RKO (cell line): ENCODE data around the gene SKI.

ENCODE experiments used
- DNase-seq: peaks from one replicate; pipeline ENCODE4 v3.0.0-alpha.2; 2016; ENCODE audit warnings: low spot score

SKI gene

DNA sequence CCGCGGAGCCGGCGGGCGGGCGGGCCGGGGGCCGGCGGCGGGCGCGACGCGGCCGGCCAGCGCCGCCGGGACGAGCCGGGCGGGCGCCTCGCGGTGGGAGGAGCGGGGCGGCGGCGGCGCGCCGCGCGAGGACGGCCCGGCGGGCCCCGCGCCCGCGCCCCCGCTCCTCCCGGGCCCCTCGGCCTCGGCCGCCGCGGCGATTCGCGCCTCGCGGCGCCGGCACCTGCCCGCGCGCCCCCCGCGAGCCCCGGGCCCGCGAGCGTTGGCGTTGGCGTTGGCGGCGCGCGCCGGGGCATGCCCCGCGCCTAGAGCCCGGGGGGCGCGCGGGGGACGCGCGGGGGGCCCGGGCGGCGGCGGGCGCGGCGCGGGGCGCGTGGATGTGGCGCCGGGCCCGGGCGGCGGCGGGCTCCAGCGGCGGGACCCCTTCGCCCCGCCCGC lies at the start of gene SKI:
TSS of gene SKI (plus strand) at position 163 of the 438 bp plus-strand sequence. CDS start 448 bp downstream, outside the sequence.
- no peak for DNase-seq

DNA sequence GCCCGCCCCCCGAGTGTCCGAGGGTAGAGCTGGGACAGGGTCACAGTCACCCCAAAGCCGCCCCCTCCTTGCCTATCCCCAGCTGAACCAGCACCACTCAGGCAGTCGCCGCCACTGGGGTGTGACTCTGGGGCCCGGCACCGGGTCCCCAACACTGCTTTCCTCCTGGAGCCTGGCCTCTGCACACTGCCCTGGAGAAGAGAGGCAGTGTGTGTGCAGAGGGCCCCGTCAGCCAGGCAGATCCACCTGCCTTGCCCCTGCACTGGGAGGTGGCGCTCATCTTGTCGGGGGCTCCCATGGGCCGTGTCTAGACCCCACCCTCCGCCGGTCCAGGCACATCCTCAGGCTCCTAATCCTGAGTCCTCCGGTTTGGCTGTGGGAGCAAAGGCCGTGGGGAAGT lies 49.2 kb upstream of the SKI start:
- DNase-seq, result no peak

GRCh38 chr1:2179283-2180013 lies 48.7 kb upstream of the SKI start:
- DNase-seq, result no peak

DNA sequence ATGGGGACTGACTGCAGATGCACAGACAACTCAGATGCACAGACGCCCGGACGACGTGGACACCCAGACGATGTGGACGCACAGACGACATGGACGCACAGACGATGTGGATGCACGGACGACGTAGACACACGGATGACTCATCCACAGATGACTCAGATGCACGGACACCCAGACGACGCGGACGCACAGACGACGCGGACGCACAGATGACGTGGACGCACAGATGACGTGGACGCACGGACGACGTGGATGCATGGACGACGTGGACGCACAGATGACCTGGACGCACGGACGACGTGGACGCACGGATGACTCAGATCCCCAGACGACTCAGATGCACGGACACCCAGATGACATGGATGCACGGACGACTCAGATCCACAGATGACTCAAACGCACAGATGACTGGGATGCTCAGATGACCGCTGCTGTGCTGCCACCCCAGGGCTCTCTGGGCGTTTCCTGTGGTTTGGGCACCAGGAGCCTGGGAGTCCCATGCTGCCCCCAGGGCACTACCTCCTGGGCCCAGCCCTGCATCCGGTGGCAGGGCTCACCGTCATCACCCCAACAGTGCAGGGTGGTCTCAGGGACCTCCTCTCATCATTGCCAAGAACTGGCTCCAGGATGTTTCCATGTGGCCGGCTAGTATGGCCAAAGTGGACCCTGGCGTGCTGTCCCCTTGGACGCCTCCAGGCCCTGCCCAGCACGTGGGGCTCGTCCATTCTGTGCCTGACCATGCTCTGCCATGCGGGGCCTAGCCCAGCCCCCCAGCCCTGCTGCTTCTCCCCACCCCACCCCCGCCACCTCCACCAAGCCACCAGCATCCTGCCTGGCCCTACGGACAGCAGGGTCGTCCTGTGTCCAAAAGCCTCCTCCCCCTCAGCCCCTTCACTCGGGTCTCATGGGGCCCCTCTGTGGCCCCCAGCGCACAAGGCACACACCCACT lies 47.5 kb upstream of the SKI start:
- DNase-seq, result peak; percentile 77

DNA sequence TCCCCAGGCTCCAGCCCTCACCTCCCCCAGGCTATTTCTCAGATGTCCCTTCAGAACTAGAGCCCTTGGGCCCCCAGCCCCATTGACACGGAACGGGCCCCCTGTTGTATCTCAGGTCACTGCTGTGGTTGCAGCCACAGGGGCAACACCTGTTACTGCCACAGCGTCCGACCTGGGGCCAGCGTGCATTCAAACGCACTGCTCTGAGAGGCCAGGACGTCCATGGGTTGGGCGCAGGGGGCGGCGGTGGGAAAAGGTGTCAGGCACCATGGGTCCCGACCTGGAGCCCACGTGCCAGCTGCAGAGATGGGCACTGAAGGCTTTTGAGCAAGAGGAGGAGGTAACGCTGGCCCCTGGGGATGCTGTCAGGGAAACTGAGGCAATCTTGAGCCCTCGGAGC lies 46.8 kb upstream of the SKI start:
- no peak for DNase-seq

- DNase-seq, result no peak
These were observed 46.4 kb upstream of the SKI start for GRCh38 chr1:2181752-2182151.

- no peak for DNase-seq
These were observed 45.7 kb upstream of the SKI start for GRCh38 chr1:2182376-2182775.

- DNase-seq, result no peak
These were observed 44.2 kb upstream of the SKI start for GRCh38 chr1:2183937-2184334.

- DNase-seq, result no peak
These were observed 43.6 kb upstream of the SKI start for GRCh38 chr1:2184531-2184930.

DNA sequence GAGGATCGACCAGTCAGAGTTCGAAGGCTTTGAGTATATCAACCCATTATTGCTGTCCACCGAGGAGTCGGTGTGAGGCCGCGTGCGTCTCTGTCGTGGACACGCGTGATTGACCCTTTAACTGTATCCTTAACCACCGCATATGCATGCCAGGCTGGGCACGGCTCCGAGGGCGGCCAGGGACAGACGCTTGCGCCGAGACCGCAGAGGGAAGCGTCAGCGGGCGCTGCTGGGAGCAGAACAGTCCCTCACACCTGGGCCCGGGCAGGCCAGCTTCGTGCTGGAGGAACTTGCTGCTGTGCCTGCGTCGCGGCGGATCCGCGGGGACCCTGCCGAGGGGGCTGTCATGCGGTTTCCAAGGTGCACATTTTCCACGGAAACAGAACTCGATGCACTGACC lies 43.2 kb upstream of the SKI start:
- DNase-seq, result no peak

- no peak for DNase-seq
These were observed 42.0 kb upstream of the SKI start for GRCh38 chr1:2185880-2186855.

- no peak for DNase-seq
These were observed 41.2 kb upstream of the SKI start for GRCh38 chr1:2186901-2187300.

GRCh38 chr1:2187619-2188018 lies 40.5 kb upstream of the SKI start:
- no peak for DNase-seq

GRCh38 chr1:2188336-2188735 lies 39.8 kb upstream of the SKI start:
- DNase-seq, result no peak

DNA sequence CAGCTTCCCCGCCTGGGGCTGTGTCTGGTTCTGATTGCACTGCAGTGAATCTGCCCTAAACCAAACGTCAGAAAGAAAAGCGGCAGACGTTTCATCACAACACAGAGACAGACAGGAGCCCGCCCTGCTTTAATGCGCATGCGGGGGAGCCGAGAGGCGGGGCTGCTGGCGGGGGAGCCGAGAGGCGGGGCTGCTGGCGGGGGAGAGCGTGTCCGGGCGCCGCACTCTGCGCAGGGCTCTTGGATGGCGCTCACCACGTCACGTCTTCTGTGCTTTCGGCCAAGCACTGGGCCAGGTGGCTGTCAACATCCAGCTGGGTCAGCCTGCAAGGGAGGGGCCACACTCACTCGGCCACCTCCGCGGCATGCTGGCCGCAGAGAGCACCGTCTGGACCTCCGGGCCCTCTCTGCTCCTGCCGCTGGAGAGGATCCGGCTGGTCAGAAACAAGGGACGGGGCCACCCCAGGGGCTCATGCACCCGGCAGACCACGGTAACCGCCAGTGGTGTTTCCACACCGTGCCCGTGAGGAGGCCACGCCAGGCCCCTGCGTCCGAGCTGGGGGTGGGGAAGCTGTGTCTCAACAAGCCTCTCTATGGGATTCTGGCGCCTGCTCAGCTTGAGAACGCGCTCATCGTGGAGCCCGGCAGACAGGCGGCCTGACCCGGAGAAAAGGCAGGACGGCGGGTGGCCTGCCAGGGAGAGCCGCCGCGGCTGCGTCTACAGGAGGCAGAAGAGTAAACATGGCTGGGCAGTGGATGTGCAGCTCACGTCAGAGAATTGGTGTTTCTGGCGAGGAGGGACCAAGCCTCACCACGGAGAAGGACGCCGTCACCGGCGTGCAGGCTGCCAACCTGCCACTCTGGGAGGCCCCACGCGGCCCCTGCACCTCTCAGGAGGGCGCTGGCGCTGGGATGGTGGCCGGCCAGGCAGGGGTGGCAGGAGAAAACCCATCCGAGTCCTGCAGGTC lies 38.4 kb upstream of the SKI start:
- DNase-seq, result peak; percentile 97

- DNase-seq, result peak; percentile 54
These were observed 37.6 kb upstream of the SKI start for GRCh38 chr1:2190491-2190976.

GRCh38 chr1:2192031-2192995 lies 35.8 kb upstream of the SKI start:
- peak; percentile 59 for DNase-seq

- DNase-seq, result no peak
These were observed 34.4 kb upstream of the SKI start for GRCh38 chr1:2193514-2194281.
